ENCODE data around the gene NUP93. TPM values are rescaled to one million over a fixed set of nuclear protein-coding genes. Genes with fewer than 3 reads are reported as not detected.
A peak's percentile ranks its signal among the peaks of the same experiment; 100 is the strongest.

The NUP93 gene
- total and polyA plus RNA-seq, 9 of the 15 experiments (the other 6 are each of a cell fraction or from before 2014, with no cell fraction given), result 92.0 to 162 (median 121) TPM

DNA sequence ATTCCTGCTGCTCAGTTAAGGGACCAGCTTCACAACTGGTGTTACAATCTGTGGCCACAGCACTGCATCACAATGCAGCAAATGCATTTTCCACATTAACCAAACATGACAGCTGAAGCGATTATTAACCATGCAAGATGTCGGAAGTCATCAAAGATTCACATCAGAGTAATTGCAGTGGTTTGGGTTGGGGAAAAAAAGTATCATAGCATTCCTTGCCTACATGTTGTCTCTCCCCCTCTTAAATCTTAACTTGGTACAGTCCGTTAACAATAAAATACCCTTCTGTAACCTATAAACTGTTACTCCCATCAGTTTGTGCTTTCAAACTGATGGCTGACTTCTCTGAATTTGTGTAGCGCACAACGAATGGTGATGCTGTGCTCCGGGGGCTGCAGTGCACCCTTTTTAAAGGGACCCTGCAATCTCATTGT lies 51.6 kb downstream of the NUP93 start:
- peaks cover 22% of the 10 kb centered on the region for H3K79me2 ChIP-seq (ENCODE audit: control insufficient read depth, insufficient read depth, low read length)
- DNase-seq (ENCODE audit: extremely low read depth in 1 of 4, low spot score in 3 of 4) (no peak), FAIRE-seq (no peak), ATAC-seq (no peak)
- no TSS peak for BruUV-seq (replicated peaks)
- H2AFZ ChIP-seq (ENCODE audit: low read depth, low read length), result no peak overlapping the region
- no peak overlapping the region for H3K4me2 ChIP-seq (ENCODE audit: insufficient read depth, low read length)
- in situ Hi-C loops (cut with MboI) (no loop called here), intact Hi-C loops (cut with micrococcal nuclease) (loop anchor here (10.0 kb wide), 1 partner anchor 207 kb away; no protein-coding TSS in a partner anchor)
- peaks cover 2% of the 10 kb centered on the region; the same call in 2 of the 3 replicates for H3K36me3 ChIP-seq (ENCODE audit: control insufficient read depth, insufficient read depth, low read length)
- TF ChIP-seq, protein P1, sequence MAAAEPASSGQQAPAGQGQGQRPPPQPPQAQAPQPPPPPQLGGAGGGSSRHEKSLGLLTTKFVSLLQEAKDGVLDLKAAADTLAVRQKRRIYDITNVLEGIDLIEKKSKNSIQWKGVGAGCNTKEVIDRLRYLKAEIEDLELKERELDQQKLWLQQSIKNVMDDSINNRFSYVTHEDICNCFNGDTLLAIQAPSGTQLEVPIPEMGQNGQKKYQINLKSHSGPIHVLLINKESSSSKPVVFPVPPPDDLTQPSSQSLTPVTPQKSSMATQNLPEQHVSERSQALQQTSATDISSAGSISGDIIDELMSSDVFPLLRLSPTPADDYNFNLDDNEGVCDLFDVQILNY (CRISPR knock-in tag; IDR thresholded peaks at IDR 0.05), result no peak
- TF ChIP-seq, protein P2, sequence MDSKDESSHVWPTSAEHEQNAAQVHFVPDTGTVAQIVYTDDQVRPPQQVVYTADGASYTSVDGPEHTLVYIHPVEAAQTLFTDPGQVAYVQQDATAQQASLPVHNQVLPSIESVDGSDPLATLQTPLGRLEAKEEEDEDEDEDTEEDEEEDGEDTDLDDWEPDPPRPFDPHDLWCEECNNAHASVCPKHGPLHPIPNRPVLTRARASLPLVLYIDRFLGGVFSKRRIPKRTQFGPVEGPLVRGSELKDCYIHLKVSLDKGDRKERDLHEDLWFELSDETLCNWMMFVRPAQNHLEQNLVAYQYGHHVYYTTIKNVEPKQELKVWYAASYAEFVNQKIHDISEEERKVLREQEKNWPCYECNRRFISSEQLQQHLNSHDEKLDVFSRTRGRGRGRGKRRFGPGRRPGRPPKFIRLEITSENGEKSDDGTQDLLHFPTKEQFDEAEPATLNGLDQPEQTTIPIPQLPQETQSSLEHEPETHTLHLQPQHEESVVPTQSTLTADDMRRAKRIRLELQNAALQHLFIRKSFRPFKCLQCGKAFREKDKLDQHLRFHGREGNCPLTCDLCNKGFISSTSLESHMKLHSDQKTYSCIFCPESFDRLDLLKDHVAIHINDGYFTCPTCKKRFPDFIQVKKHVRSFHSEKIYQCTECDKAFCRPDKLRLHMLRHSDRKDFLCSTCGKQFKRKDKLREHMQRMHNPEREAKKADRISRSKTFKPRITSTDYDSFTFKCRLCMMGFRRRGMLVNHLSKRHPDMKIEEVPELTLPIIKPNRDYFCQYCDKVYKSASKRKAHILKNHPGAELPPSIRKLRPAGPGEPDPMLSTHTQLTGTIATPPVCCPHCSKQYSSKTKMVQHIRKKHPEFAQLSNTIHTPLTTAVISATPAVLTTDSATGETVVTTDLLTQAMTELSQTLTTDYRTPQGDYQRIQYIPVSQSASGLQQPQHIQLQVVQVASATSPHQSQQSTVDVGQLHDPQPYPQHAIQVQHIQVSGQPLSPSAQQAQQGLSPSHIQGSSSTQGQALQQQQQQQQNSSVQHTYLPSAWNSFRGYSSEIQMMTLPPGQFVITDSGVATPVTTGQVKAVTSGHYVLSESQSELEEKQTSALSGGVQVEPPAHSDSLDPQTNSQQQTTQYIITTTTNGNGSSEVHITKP (IDR thresholded peaks at IDR 0.05; ENCODE audit: partially characterized antibody), result peak; percentile 91
- TF ChIP-seq, protein P3, sequence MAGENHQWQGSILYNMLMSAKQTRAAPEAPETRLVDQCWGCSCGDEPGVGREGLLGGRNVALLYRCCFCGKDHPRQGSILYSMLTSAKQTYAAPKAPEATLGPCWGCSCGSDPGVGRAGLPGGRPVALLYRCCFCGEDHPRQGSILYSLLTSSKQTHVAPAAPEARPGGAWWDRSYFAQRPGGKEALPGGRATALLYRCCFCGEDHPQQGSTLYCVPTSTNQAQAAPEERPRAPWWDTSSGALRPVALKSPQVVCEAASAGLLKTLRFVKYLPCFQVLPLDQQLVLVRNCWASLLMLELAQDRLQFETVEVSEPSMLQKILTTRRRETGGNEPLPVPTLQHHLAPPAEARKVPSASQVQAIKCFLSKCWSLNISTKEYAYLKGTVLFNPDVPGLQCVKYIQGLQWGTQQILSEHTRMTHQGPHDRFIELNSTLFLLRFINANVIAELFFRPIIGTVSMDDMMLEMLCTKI (IDR thresholded peaks at IDR 0.05; ENCODE audit: partially characterized antibody), result no peak
- H3K9ac ChIP-seq (ENCODE audit: insufficient read depth in 1 of 2, low read depth in 2 of 2, low read length in 2 of 2), result no peak overlapping the region
- WGBS (ENCODE audit: insufficient coverage, low coverage, missing lambda C conversion rate), result 85% methylated on average over 6 of the region's 6 CpGs
- no peak overlapping the region for H3K4me3 ChIP-seq
- no peaks in the 10 kb centered on the region for H3K9me3 ChIP-seq (replicated peaks; ENCODE audit: control insufficient read depth, insufficient read depth, low read depth, low read length)
- no peak overlapping the region for H3K27ac ChIP-seq (ENCODE audit: extremely low read depth, low read depth, low read length)
- POLR2A ChIA-PET, result no interaction called here
- H4K20me1 ChIP-seq (replicated peaks; ENCODE audit: control insufficient read depth, insufficient read depth, low read length), result peaks cover 5% of the 10 kb centered on the region; the same call in 1 of the 2 replicates
- H3K27me3 ChIP-seq (ENCODE audit: control insufficient read depth in 2 of 2, insufficient read depth in 2 of 2, low read length in 2 of 2), result no peaks in the 10 kb centered on the region
- H3K4me1 ChIP-seq (replicated peaks in 1 of 2; ENCODE audit: control insufficient read depth in 2 of 2, insufficient read depth in 2 of 2, low read length in 2 of 2), result no peaks in the 10 kb centered on the region
- CTCF ChIA-PET (ENCODE audit: low intra/inter-chr PET ratio), result no interaction called here
- no peaks in the 10 kb centered on the region for H3K9me1 ChIP-seq (ENCODE audit: control insufficient read depth, insufficient read depth, low read length)

Measured in K562 (cell line).